ENCODE measurements around the gene TCOF1. TPM values are rescaled to one million over a fixed set of nuclear protein-coding genes. Genes with fewer than 3 reads are reported as not detected.

Gene TCOF1
- total and polyA plus RNA-seq, 2 of the 8 experiments (the other 6 are each of a cell fraction or from before 2014, with no cell fraction given) = 35.9 to 170 TPM

- no peak for TF ChIP-seq E2F6 (IDR thresholded peaks at IDR 0.05)
- TF ChIP-seq GTF2F1 (IDR thresholded peaks at IDR 0.05; ENCODE audit: borderline replicate concordance, low read depth, low read length) = no peak
- no peak for TF ChIP-seq SP4 (IDR thresholded peaks at IDR 0.05; ENCODE audit: low read length)
These were observed 49.7 kb downstream of the TCOF1 start (continued) for GRCh38 chr5:150407096-150407720.
